ENCODE results near the gene NPTX1.

The NPTX1 gene

DNA sequence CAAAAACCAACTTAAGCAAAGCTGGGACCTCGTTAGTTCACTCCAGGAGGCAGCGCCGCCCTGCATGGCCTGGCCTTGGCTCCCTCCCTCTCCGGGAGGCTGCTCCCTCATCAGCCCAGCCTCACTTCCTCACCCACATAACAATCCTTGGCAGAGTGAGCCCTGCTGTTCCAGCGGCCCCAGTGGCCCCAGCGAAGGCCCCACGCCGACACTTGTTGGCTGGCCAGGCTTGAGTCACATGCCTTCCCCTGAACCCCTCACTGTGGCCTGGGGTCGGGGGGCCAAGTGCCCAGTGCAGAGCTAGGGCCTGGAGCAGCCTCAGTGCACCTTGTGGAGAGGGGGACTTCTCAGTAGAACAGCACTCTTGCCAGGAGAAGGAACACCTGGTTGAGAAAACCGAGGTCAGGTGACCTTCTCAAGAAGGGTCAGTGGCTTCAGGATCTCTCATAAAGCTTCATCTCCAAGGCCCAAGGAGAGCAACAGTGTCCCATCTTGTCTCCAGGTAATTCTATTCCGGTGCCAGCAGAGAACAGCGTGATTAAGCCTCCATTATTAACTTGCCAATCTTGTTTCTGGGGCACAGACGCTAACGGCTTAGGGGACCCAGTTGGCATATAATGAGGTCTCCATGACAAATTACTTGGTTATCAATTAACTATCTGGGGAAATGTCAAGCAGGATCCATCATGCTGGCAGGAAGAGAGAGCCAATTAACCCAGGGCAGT, 34.6 kb downstream of the NPTX1 start:
- no peak overlapping the region for H3K4me3 ChIP-seq (ENCODE audit: insufficient read length, low read depth)
- H3K9ac ChIP-seq (ENCODE audit: insufficient read length, low read depth), result no peak overlapping the region
- H3K4me1 ChIP-seq (ENCODE audit: insufficient read depth, insufficient read length), result peaks cover 13% of the 10 kb centered on the region
- no peaks in the 10 kb centered on the region for H3K36me3 ChIP-seq (ENCODE audit: insufficient read depth, insufficient read length, low read length)
- no peak for DNase-seq (ENCODE audit: low read depth, low spot score)
- H3K27me3 ChIP-seq (ENCODE audit: insufficient read depth, insufficient read length), result peaks cover 35% of the 10 kb centered on the region
- no peaks in the 10 kb centered on the region for H3K9me3 ChIP-seq (ENCODE audit: insufficient read depth, low read length)
- TF ChIP-seq SUZ12 (IDR thresholded peaks at IDR 0.05; ENCODE audit: extremely low read depth, insufficient read depth, insufficient read length) (no peak), YY1 (IDR thresholded peaks at IDR 0.05; ENCODE audit: insufficient read depth, insufficient read length) (no peak), ZNF274 (IDR thresholded peaks at IDR 0.05; ENCODE audit: low read depth, low read length) (no peak)

DNA sequence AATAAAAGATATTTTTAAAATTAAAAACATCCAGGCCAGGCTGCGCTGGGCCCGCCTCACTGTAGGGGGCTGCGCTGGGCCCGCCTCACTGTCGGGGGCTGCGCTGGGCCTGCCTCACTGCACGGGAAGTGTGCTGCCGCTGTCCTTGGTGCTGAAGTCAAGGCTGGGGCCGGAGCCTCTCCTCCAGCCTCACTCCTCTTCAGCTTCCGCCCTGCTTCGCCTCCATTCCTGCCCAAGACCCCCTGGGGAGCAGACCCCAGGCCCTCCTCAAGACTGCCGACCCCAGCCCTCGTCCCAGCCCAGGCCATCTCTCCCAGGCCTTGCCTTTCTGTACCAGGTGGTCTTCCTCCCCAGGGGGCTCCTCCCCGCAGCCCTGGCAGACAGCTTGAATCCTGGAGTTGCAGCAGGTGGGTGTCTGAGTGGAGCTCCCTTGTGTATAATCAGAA, 35.3 kb downstream of the NPTX1 start:
- H3K4me3 ChIP-seq (ENCODE audit: insufficient read length, low read depth), result no peak overlapping the region
- DNase-seq (ENCODE audit: low read depth, low spot score), result peak; percentile 58
- H3K27me3 ChIP-seq (ENCODE audit: insufficient read depth, insufficient read length), result peaks cover 35% of the 10 kb centered on the region
- H3K4me1 ChIP-seq (ENCODE audit: insufficient read depth, insufficient read length), result peaks cover 12% of the 10 kb centered on the region
- no peaks in the 10 kb centered on the region for H3K36me3 ChIP-seq (ENCODE audit: insufficient read depth, insufficient read length, low read length)
- no peak for TF ChIP-seq ZNF274 (IDR thresholded peaks at IDR 0.05; ENCODE audit: low read depth, low read length)
- no peak for TF ChIP-seq YY1 (IDR thresholded peaks at IDR 0.05; ENCODE audit: insufficient read depth, insufficient read length)
- no peak for TF ChIP-seq SUZ12 (IDR thresholded peaks at IDR 0.05; ENCODE audit: extremely low read depth, insufficient read depth, insufficient read length)
- no peaks in the 10 kb centered on the region for H3K9me3 ChIP-seq (ENCODE audit: insufficient read depth, low read length)
- no peak overlapping the region for H3K9ac ChIP-seq (ENCODE audit: insufficient read length, low read depth)

GRCh38 chr17:80439499-80439898, 36.9 kb downstream of the NPTX1 start:
- Histone ChIP-seq H3K4me3 (ENCODE audit: insufficient read length, low read depth) (no peak overlapping the region), H3K9me3 (ENCODE audit: insufficient read depth, low read length) (no peaks in the 10 kb centered on the region), H3K4me1 (ENCODE audit: insufficient read depth, insufficient read length) (no peaks in the 10 kb centered on the region), H3K27me3 (ENCODE audit: insufficient read depth, insufficient read length) (peaks cover 31% of the 10 kb centered on the region), H3K36me3 (ENCODE audit: insufficient read depth, insufficient read length, low read length) (no peaks in the 10 kb centered on the region), H3K9ac (ENCODE audit: insufficient read length, low read depth) (no peak overlapping the region)
- TF ChIP-seq ZNF274 (IDR thresholded peaks at IDR 0.05; ENCODE audit: low read depth, low read length) (no peak), SUZ12 (IDR thresholded peaks at IDR 0.05; ENCODE audit: extremely low read depth, insufficient read depth, insufficient read length) (no peak), YY1 (IDR thresholded peaks at IDR 0.05; ENCODE audit: insufficient read depth, insufficient read length) (no peak)
- DNase-seq (ENCODE audit: low read depth, low spot score), result no peak

- Histone ChIP-seq H3K4me3 (ENCODE audit: insufficient read length, low read depth) (no peak overlapping the region), H3K36me3 (ENCODE audit: insufficient read depth, insufficient read length, low read length) (no peaks in the 10 kb centered on the region), H3K9me3 (ENCODE audit: insufficient read depth, low read length) (no peaks in the 10 kb centered on the region), H3K4me1 (ENCODE audit: insufficient read depth, insufficient read length) (no peaks in the 10 kb centered on the region), H3K27me3 (ENCODE audit: insufficient read depth, insufficient read length) (peaks cover 25% of the 10 kb centered on the region), H3K9ac (ENCODE audit: insufficient read length, low read depth) (no peak overlapping the region)
- no peak for DNase-seq (ENCODE audit: low read depth, low spot score)
- TF ChIP-seq YY1 (IDR thresholded peaks at IDR 0.05; ENCODE audit: insufficient read depth, insufficient read length), result no peak
Measured at GRCh38 chr17:80438806-80439205, 37.6 kb downstream of the NPTX1 start.

DNA sequence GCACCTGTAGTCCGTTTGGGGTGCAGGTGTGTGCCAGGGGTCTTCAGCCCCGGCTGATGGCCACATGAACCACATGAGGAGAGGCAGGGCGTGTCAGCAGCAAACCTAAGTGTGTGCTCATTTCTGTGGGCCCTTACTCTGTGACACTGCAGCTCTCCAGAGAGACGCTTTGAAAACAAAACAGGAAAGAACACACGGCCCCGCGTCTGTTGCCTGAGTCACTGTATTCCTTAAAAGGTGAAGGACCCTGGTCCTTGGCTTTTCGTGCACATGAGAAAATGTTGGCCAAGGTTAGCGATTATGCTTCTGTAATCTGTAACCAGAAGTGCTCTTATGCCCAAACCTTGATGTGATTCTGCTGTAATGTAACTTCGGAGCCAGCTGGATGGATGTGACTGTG, 38.9 kb downstream of the NPTX1 start:
- no peaks in the 10 kb centered on the region for H3K9me3 ChIP-seq (ENCODE audit: insufficient read depth, low read length)
- TF ChIP-seq ZNF274 (IDR thresholded peaks at IDR 0.05; ENCODE audit: low read depth, low read length), result no peak
- TF ChIP-seq SUZ12 (IDR thresholded peaks at IDR 0.05; ENCODE audit: extremely low read depth, insufficient read depth, insufficient read length), result no peak
- no peak for TF ChIP-seq YY1 (IDR thresholded peaks at IDR 0.05; ENCODE audit: insufficient read depth, insufficient read length)
- H3K36me3 ChIP-seq (ENCODE audit: insufficient read depth, insufficient read length, low read length), result no peaks in the 10 kb centered on the region
- no peaks in the 10 kb centered on the region for H3K4me1 ChIP-seq (ENCODE audit: insufficient read depth, insufficient read length)
- no peak for DNase-seq (ENCODE audit: low read depth, low spot score)
- peaks cover 13% of the 10 kb centered on the region for H3K27me3 ChIP-seq (ENCODE audit: insufficient read depth, insufficient read length)
- no peak overlapping the region for H3K4me3 ChIP-seq (ENCODE audit: insufficient read length, low read depth)
- no peak overlapping the region for H3K9ac ChIP-seq (ENCODE audit: insufficient read length, low read depth)

- Histone ChIP-seq H3K9ac (ENCODE audit: insufficient read length, low read depth) (no peak overlapping the region), H3K4me3 (ENCODE audit: insufficient read length, low read depth) (no peak overlapping the region), H3K36me3 (ENCODE audit: insufficient read depth, insufficient read length, low read length) (no peaks in the 10 kb centered on the region), H3K9me3 (ENCODE audit: insufficient read depth, low read length) (no peaks in the 10 kb centered on the region), H3K27me3 (ENCODE audit: insufficient read depth, insufficient read length) (no peaks in the 10 kb centered on the region), H3K4me1 (ENCODE audit: insufficient read depth, insufficient read length) (no peaks in the 10 kb centered on the region)
- no peak for DNase-seq (ENCODE audit: low read depth, low spot score)
- TF ChIP-seq ZNF274 (IDR thresholded peaks at IDR 0.05; ENCODE audit: low read depth, low read length), result no peak
- no peak for TF ChIP-seq YY1 (IDR thresholded peaks at IDR 0.05; ENCODE audit: insufficient read depth, insufficient read length)
- no peak for TF ChIP-seq SUZ12 (IDR thresholded peaks at IDR 0.05; ENCODE audit: extremely low read depth, insufficient read depth, insufficient read length)
Measured at GRCh38 chr17:80433916-80434666, 42.3 kb downstream of the NPTX1 start.

GRCh38 chr17:80432961-80433550, 43.4 kb downstream of the NPTX1 start:
- TF ChIP-seq YY1 (IDR thresholded peaks at IDR 0.05; ENCODE audit: insufficient read depth, insufficient read length) (no peak), SUZ12 (IDR thresholded peaks at IDR 0.05; ENCODE audit: extremely low read depth, insufficient read depth, insufficient read length) (no peak), ZNF274 (IDR thresholded peaks at IDR 0.05; ENCODE audit: low read depth, low read length) (no peak)
- Histone ChIP-seq H3K27me3 (ENCODE audit: insufficient read depth, insufficient read length) (no peaks in the 10 kb centered on the region), H3K4me3 (ENCODE audit: insufficient read length, low read depth) (no peak overlapping the region), H3K36me3 (ENCODE audit: insufficient read depth, insufficient read length, low read length) (peaks cover 9% of the 10 kb centered on the region), H3K4me1 (ENCODE audit: insufficient read depth, insufficient read length) (no peaks in the 10 kb centered on the region), H3K9ac (ENCODE audit: insufficient read length, low read depth) (no peak overlapping the region), H3K9me3 (ENCODE audit: insufficient read depth, low read length) (no peaks in the 10 kb centered on the region)
- no peak for DNase-seq (ENCODE audit: low read depth, low spot score)

Data from NT2/D1 (cell line).